C1 segment of cervical spinal cord (tissue), 14 donors: ENCODE results near the gene WRAP73.

ENCODE experiments used
- DNase-seq, 14 donors: peaks; one replicate each; lab custom pipeline; 2025; lab: John Stamatoyannopoulos, UW

Gene WRAP73

DNA sequence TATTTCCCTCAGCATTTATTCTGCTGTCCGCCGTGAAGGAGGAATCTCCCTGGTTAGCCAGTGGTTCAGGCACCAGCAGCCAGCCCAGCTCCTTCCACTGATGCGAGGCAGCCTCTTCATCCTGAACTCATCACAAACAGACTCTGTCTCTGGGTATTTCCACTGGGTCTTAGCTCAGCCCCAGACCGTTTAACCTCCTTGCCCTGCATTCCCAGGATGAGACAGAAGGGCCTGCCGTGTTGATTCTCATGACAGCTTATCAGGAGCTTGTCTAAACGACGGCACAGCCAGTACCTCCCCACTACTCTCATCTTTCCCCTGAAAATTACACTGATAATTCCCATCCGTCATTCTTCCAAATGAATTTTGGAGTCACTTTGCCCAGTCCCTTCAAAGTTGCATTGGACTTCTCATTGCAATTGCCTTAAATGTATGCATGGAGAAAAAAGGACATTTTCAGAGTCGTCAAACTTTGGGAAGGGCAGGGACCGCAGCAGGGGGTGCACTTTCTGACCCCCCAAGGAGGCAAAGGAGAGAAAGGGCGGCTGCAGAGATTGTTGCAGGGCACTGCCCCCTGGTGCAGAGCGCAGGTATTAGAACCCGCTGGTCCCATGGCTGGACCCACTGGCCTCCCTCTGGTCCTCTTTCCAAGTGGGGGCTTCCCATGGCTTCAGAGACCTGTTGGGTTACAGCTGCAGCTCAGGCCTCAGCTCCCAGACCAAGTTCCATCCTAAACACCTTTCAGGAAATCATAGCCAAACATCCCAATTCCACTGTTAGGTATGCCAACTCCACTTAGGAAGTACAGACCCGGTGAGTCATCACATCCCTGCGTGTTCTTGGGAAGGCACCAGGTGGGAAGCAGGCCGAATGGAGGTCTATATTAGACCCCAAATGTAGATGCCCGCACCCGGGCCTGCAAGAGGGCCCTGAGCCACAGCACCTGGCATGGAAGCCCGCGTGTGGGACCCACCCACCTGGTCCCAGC is 34.9 kb downstream of the WRAP73 start:
- no peak for DNase-seq

DNA sequence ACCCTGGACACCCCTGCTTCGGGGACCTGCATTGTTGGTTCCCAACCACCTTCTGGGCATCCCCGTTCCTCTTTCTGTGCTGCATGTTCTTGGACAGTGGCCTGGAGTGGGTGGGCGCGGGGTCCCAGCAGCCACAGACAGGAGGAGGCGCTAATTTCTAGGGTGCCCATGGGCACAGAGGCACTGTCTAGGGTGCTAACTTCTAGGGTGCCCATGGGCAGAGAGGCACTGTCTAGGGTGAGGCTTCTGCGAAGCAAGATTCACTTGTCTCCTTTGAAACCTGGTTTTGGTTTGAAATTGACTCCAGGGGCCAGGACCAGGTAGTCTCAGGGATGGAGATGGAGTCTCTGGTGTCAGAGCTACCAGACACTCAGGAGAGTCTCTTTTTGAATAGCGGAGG is 37.8 kb downstream of the WRAP73 start:
- DNase-seq, result no peak

DNA sequence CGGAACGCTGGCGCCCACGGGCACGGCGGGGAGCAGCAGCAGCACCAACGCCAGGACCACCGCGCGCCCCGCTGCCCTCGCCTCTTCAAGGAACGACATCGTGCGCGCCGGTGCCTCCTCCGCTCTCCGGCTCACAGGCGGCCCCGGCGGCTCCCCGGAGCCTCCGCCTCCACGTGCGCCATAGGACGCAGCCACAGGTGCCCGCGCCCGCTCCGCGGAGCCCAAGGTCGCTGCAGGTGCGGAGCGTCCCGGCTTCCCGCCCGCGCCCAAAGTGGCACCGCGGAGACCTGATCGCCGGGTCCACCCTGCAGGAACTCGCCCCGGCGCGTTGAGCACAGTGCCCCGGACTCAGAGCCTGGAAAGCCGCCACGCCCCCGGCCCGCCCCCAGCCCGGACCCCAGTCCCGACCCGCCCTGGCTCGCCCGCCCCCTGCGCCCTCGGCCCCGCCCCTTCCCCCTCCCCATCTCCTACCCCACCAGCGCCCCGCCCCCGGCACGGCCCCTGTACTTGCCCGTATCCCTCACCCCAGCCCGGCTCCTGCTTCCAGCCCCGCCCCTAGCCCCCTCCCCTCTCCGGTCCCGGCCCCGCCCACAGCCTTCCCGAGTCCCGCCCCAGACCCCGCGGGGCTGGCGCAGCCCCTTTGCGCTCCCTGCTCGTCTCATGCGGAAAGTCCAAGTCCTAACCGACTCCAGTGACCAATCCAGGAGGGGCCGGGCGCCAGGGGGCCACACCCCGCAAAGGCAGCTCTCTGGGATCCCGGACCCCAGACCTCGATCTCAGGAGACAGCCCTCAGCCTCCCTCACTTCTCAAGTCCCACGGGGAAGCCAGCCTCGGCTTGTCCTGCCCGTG is 38.5 kb downstream of the WRAP73 start, which contains the start of gene MEGF6:
Gene MEGF6, minus strand, starts transcription at position 339 of the 850 bp plus-strand sequence. Its CDS starts 240 bp downstream, at position 99.
- peak in 1 of 14 donors; percentile 34 for DNase-seq

DNA sequence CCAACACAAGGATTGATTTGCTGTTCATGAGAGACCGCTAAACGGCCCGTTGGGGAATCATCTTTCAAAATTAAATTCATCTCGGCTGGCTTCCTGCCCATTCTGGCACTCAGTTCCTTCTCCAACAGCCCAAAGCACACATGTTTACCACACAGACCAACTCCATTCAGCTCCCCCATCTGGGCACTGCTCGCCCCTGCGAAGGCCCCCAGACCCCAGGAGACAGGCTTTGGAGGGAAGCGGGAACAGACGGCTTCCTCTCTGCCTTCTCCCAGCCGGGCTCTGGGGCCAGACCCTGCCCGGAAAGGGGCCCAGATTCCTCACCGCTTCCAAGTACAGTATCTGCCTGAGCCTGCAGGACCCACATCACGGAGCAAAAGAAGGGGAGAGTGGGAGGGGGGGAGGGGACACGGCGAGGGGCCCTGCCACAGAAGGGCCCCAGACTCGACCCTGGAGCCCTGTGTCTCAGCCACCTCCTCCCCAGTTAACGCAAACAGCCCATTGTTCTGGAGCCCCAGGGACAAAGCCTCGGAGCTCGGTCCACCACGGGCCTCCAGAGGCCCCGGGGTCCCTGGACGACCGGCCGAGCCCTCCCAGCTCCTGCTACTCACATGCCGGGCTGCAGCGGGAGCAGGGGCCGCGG is 39.3 kb downstream of the WRAP73 start:
- no peak for DNase-seq

DNA sequence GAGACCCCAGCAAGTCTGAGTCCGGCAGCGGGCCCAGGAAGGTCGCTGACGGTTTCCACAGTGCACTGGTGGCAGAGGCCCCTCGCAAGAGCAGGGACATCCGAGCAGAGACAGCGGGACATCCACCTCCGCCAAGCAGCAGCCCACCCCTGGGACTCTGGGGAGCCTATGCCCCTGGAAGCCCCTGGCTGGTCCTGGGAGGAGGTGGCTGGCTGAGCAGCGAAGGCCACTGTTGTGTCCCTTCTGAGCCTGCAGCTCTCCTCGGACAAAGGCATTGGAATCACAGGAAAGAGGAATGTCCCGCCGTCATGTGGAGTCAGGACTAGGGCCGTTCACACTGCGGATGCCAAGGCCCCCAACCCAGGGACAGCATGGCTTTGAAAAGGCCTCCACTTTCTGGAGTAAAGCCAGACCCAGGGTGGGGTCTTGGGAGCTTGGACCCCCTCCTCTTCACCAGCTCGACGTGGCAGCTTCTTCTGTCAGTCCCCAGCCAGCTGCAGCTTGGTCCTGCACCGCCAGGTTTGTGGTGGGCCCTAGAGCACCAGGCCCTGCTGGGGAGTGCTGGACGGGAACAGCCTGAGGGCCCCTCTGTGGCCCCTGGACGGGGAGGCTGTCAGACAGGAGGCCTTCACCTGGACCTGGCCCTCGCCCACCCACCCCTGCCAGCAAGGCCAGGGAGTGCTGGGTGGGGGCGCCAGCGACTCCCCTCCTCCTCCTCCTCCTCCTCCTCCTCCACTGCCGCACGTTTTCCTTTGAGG is 40.0 kb downstream of the WRAP73 start:
- no peak for DNase-seq

DNA sequence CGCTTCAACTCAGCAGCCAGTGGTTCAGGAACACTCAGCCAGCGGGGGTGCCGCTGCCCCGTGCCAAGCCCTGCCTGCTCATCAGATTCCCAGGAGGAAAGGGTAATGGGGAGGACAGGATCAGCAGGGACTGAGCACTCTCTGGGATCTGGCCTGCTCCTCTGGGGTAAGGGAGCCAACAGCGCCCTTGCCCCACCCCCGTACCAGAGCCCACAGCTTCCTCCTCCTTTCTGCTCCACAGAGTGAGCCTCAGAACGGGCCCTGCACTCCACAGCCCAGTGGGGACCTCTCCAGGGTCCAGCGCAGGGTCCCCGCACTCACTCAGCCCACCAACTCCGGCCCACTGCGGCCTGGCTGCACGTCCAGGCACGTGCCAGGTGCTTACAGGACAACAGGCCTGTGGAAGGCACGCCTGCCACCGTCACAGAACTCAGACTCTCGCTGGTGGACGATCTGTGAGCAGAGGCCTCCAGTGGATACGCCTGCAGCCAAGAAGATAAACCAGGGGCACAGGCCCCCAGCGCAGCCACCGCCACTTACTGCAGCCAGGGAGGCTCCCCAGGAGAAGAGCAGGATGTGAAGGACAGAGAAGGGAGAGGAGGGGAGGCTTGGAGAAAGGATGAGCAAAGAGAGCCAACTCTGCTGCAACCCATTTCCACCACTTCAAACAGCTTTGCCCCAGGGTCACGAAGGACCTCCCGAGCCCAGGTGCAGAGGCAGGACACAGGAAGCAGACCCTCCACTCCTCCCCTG is 40.7 kb downstream of the WRAP73 start:
- DNase-seq, result peak in 1 of 14 donors; percentile 12

DNA sequence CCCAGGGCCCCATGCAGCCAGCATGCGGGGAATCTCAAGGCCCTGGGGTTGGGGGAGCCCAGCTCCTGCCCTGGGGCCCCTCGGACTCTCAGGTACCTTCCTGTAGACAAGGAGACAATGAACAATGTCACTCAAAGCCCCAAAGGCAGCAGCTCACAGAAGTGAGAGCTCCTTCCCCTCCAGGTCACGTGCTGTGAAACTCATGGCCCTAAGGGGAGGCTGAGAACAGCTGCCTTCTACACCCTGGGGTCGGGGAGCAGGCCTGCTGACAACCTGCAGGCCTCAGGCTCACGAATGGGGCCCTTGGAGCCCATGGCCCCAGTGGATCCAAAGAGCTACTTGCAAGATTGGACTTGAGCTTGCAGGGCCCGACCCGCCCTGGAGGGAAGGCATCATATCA is 41.7 kb downstream of the WRAP73 start:
- DNase-seq, result no peak

DNA sequence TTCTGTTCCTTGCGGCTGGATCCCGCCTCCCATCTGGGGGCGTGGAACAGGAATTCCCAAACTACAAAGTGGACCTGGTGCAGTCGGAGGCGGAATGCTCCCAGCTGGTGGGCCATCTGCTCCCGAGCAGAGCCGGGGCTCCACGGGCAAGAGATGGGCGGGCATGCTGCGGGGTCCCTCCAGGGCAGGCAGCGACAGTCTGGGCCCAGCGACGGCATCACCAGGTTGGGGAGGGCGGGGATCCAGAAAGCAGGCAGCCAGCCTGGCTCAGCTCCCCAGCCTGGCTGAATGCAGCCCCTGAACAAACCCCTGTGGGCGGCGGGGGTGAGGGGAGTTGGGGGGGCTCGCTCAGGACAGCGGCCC is 42.2 kb downstream of the WRAP73 start:
- DNase-seq, result no peak

DNA sequence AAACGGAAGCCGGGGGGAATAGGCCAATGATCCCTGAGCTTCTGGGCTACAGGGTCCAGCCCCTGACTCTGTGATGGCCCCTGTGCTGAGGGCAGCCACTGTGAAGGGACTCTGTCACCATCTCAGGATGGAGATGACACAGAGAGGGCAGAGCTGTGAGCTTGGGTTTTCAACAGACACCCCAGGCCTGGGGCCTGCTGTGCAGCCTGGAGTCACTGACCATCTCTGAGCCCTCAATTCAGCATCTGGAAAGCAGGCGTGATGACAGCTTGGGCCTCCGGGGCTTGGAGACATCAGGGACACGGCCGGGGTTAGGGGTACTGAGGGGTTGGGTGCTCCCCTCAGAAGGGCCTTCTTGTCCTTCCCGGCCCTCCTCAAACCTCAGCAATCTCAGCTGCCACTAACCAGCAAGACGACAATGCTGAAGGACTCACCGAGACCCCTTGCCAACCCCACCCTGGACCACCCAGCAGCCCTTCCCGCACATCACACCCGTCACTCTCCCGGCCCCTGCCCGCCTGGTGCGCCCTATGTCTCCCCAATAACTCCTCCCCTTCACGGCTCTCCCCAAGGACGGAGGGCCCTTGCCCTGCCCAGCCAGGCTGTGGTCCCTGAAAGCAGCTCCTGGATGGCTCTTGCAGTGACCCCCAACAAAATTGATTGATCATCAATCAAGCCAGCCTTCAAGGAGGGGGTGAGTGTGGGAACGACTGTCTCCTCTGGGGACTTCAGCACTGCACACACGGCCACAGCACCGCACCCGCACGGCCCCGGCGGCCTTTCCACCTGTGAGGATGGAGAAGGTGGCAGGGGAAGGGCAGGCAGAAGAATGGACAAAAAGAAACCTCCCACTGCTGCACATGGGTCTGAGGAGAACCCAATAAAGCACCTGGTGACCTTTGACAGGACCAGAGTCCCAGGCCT is 42.9 kb downstream of the WRAP73 start:
- DNase-seq, result no peak

DNA sequence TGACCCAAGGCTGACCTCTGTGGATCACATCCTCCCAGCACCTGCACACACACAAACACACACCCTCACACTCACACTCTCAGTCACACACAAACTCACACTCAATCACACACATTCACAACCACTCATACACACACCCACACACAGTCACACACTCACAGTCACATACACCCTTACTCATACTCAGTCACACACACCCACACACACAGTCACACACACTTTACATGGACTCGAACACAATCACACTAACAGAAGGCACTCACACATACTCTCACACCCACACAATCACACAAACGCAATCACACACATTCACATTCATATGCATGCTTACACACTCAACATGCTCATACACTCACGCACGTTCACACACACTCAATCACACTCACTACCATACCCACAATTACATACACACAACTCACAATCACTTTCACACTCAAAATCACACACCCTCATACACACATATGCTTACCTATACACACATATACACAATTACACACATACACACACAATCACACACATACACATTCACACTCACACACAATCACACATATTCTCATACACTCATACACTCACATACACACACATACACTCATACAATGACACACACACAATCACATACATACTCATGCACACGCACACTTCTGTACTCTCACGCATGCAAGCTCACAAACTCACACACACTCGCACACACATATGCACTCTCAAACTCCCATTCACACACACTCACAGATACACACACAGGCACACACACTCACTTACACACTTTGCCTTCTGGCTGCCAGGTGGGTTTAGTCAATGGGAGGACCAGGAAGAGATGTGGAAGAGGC is 44.7 kb downstream of the WRAP73 start:
- no peak for DNase-seq

DNA sequence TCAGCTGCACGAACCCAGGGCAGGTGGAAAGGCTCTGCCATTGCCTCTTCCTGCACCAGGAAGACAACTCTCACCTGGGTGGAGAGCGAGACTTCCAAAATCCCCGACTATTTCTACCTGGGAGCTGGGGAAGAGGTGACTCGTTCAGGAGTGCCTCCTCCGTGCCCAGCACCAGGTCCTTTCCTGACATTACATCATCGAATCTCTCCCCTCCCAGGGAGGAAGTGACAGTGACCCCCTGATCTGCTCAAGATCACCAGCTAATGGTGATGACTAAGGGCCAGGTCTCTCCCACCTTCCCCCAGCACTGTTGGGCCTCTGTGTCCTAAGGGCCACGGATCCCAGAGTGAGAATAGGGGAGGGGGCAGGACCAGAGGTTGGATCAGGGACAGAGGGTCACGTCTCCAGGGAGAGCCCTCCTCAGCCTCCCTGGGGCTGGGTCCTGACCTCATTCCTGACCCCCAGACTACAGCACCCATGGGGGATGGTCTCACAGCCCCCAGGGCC is 45.4 kb downstream of the WRAP73 start:
- DNase-seq, result no peak

DNA sequence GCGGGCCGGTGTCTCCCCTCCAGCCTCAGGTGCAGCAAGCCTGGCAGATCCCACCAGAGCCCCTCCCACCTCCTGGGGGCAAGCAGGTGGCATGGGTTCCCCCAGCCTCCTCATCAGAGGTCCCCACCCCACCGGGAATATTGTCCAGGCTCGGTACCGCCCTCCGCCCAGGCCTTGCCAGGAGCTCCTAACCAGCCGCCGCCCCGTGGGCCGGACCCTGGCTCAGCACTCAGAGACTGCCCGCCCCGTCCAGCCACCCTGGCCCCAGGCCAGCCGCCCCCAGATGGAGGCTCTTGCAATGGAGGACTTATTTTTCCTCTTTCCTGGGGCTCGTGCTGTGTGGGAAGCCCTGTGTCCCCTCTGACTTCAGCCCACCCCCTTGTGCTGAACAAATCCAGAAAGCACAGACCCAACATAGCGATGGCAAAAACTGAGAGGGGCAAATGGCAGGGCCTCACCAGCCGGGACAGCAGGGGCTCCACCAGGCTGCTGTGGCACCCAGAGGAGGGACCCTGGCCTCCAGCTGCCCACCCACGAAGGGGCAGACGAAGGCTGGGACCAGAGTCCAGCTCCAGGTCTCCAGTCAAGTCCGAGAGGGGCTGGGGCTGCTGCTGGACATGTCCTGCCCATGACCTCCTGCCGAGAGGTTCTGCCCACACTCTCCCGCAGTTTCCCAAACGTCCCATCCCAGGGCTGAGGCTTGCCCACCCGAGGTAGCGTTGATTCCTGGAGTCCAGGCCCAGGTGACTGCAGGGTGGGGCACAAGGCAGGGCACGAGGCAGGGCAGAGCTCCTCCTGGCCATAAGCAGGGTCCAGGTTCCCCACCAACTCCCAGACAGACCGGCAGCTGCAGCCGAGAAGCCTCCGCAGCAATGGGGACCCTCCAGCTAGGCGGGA is 46.1 kb downstream of the WRAP73 start:
- DNase-seq, result no peak

DNA sequence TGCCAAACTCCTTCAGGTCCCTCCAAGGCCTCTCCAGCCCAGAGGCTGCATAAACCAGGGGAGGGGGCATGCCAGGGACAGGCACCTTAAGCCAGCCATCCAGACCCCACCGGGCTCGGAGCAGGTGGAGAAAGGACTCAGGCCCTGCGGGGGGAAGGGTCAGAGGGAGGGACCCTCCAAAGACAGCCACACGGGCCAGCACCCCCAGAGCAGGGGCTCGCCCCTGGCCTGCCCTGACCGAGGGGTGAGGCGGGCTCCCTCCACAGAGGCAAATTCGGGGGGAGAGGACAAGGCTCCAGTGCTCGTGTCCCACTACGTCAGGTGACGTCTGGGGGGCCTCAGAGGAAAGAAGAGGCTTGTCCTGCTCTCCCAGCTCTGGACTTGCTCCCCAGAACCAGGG is 46.7 kb downstream of the WRAP73 start:
- no peak for DNase-seq

DNA sequence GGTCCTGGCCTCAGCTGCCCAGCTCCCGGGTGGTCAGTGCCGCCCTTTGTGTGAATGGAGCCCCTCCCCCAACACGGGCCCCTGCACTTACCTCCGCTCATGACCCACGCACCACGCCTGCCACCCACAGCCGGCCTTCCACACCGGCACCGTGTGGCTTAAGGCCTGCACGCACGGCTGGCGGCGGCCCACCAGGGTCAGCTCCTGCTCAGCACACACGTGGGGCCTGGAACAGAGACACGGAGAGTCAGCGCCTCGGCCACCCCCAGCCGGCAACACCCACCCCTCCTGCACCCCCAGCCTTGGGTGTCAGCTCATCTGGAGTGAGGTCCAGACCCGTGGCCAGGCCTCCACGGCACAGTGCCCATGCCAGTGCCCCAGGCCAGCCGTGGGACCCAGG is 47.5 kb downstream of the WRAP73 start:
- DNase-seq, result no peak

DNA sequence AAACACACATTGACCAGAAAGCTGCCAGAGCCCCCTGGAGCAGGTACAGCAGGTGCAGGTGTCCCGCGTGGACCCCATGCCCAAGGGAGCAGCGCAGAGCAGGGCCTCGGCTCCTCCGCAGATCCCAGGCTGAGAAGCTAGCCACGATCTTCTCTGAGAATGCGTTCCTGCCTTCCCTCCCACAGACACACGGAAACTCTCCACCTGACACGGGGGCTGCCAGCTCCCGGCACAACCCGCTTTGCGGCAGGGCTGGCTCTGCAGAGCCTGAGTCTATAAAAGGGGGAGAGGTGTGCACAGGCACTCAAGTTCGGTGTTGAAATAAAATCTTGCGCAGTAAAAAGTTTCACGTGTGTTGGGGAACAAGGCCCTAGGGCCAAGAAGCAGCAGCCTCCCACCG is 48.2 kb downstream of the WRAP73 start:
- no peak for DNase-seq

DNA sequence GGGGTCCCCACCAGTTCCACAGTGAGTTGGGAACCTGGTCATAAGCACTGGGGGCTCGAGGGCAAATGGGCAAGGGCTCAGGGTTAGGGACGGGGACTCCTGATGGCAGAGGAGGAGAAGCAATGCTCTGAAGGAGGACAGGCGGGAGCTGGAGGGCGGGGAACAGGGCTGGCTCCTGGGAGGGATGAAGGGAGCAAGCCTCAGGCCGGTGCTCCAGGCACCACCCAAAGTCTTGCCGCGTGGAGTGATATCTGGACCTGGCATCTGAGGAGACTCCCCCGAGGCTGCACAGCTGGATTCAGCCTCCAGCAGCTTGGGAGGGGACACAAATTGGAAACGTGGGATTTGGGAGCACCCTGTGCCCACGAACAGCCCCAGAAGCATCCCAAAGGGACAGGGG is 49.5 kb downstream of the WRAP73 start:
- DNase-seq, result no peak

DNA sequence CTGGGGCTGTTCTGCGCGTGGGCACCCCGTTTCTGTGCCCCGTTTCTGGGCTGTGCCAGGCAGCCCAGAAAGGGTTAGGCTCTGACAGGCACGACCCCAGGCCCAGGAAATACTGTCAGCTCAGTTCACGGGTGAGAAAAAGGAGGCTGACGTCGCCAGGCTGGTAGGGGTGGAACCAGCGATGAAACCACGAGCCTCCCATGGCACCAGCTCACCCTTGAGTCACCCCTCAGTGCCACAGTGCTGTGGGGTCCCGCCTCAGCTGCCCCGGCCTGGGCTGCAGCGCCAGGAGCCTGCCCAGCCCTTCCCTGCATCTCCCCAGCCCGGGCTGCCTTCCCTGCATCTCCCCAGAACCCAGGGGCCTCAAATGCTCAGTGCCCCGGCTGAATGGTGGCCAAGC is 50.1 kb downstream of the WRAP73 start:
- DNase-seq, result no peak
